ENCODE measurements around the gene CEP350. TPM values are rescaled to one million over a fixed set of nuclear protein-coding genes. Genes with fewer than 3 reads are reported as not detected.

The CEP350 gene
- total RNA-seq, 1 donor from 2014 or later, result 48.7 TPM

DNA sequence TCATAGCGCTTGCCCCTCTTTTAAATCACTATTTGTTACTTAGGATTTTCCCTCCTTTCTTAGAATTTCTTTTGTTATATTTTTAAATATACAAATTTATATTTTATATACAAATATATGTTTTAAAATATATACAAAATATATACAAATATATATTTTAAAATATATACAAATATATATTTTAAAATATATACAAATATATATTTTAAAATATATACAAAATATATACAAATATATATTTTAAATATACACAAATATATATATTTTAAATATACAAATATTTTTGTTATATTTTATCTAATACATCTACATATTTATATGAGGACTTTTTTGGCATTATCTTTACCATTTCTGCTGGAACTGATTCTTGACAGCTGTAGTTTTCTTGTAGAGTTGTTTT, 149.2 kb downstream of the CEP350 start:
- H3K4me3 Mint-ChIP-seq (ENCODE audit: low read depth), result no peak overlapping the region
- H3K27ac Mint-ChIP-seq, result no peak overlapping the region
- no peaks in the 10 kb centered on the region for H3K4me1 Mint-ChIP-seq (ENCODE audit: low read depth)
- no peak for TF ChIP-seq CTCF (IDR thresholded peaks at IDR 0.05; ENCODE audit: unreplicated experiment)
- no peaks in the 10 kb centered on the region for H3K27me3 Mint-ChIP-seq
- H3K9me3 Mint-ChIP-seq (ENCODE audit: low read depth), result no peaks in the 10 kb centered on the region
- H3K36me3 Mint-ChIP-seq (ENCODE audit: insufficient read depth), result peaks cover 30% of the 10 kb centered on the region
- no peak for DNase-seq (ENCODE audit: low spot score, unreplicated experiment)

DNA sequence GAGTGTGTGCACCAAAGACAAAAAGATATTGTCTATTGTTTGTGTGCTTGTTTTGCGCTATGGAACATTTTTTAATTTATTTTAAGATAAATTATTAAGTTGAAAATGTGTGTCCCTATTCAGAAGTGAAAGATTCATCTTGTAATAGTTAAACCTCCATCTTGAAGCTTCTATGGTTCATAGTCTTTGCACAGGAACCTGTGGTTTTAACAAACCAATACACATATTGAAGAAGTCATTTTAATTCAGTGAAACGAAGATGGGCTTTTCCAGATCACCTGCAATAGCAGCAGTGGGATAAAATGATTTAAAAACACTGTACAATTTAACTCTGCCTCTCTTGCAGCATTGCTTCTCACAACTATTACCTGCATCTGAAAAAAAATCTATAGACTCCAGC, 157.5 kb downstream of the CEP350 start:
- Mint-ChIP-seq H3K4me3 (ENCODE audit: low read depth) (no peak overlapping the region), H3K4me1 (ENCODE audit: low read depth) (no peaks in the 10 kb centered on the region), H3K36me3 (ENCODE audit: insufficient read depth) (peaks cover 24% of the 10 kb centered on the region), H3K9me3 (ENCODE audit: low read depth) (no peaks in the 10 kb centered on the region), H3K27ac (no peak overlapping the region), H3K27me3 (no peaks in the 10 kb centered on the region)
- TF ChIP-seq CTCF (IDR thresholded peaks at IDR 0.05; ENCODE audit: unreplicated experiment), result no peak
- DNase-seq (ENCODE audit: low spot score, unreplicated experiment), result no peak

DNA sequence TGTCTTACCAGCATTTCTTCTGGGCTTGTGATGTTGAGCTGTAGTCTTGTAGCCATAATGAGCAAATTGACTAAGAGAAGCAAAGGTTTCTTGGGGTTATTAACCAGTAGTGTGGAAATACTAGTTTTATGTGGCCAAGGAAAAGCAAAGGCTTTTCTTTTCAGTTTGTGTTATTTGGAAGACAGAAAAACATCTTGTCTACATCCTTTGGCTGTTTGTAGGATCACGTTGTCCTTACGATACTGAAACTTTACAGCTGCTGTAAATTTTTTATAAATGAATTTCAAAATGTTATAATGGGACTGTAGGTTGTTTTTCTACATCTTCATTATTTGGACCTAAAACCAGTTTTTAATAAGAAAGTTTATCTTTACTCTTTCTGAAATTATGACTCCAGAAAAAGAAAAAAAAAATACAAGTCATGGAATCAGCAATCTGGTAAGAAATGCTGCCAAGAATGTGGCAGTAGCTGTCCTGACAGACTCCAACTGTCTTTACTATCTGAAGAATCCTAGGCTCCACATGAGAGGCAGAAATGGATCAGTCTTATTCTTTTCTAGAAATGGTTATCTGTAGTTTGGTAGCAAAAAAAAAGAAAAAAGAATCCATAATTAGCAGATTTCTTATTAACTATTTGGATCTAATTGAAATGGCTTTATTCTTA, 158.5 kb downstream of the CEP350 start:
- H3K9me3 Mint-ChIP-seq (ENCODE audit: low read depth), result peaks cover 2% of the 10 kb centered on the region
- TF ChIP-seq CTCF (IDR thresholded peaks at IDR 0.05; ENCODE audit: unreplicated experiment), result no peak
- peaks cover 23% of the 10 kb centered on the region for H3K36me3 Mint-ChIP-seq (ENCODE audit: insufficient read depth)
- H3K27me3 Mint-ChIP-seq, result no peaks in the 10 kb centered on the region
- H3K4me3 Mint-ChIP-seq (ENCODE audit: low read depth), result no peak overlapping the region
- no peak overlapping the region for H3K27ac Mint-ChIP-seq
- no peak for DNase-seq (ENCODE audit: low spot score, unreplicated experiment)
- H3K4me1 Mint-ChIP-seq (ENCODE audit: low read depth), result peaks cover 2% of the 10 kb centered on the region

GRCh38 chr1:180114396-180114945, 159.9 kb downstream of the CEP350 start:
- Mint-ChIP-seq H3K4me3 (ENCODE audit: low read depth) (no peak overlapping the region), H3K27me3 (no peaks in the 10 kb centered on the region), H3K36me3 (ENCODE audit: insufficient read depth) (peaks cover 18% of the 10 kb centered on the region), H3K9me3 (ENCODE audit: low read depth) (peaks cover 2% of the 10 kb centered on the region), H3K4me1 (ENCODE audit: low read depth) (peaks cover 2% of the 10 kb centered on the region), H3K27ac (no peak overlapping the region)
- TF ChIP-seq CTCF (IDR thresholded peaks at IDR 0.05; ENCODE audit: unreplicated experiment), result no peak
- no peak for DNase-seq (ENCODE audit: low spot score, unreplicated experiment)

GRCh38 chr1:180116964-180117763, 162.6 kb downstream of the CEP350 start:
- TF ChIP-seq CTCF (IDR thresholded peaks at IDR 0.05; ENCODE audit: unreplicated experiment), result no peak
- Mint-ChIP-seq H3K4me1 (ENCODE audit: low read depth) (peaks cover 2% of the 10 kb centered on the region), H3K4me3 (ENCODE audit: low read depth) (no peak overlapping the region), H3K9me3 (ENCODE audit: low read depth) (peaks cover 2% of the 10 kb centered on the region), H3K27me3 (no peaks in the 10 kb centered on the region), H3K36me3 (ENCODE audit: insufficient read depth) (peaks cover 15% of the 10 kb centered on the region), H3K27ac (no peak overlapping the region)
- no peak for DNase-seq (ENCODE audit: low spot score, unreplicated experiment)

All from progenitor cell of endocrine pancreas (in vitro differentiated cells).